HG03139 (cell line): ENCODE data around the gene SH3RF3.

Experiments used
- ATAC-seq: cut with Tn5 transposase; IDR thresholded peaks from one replicate; pipeline ENCODE4 v1.9.1; 2021; ENCODE audit not compliant: unreplicated experiment

SH3RF3 gene

GRCh38 chr2:109258376-109258775, 129.4 kb downstream of the SH3RF3 start:
- no peak for ATAC-seq

GRCh38 chr2:109258905-109259540, 130.0 kb downstream of the SH3RF3 start:
- no peak for ATAC-seq

GRCh38 chr2:109259671-109260070, 130.7 kb downstream of the SH3RF3 start:
- no peak for ATAC-seq

GRCh38 chr2:109260116-109260855, 131.3 kb downstream of the SH3RF3 start:
- ATAC-seq: no peak

- ATAC-seq: no peak
Observed at GRCh38 chr2:109260886-109261700, 132.1 kb downstream of the SH3RF3 start.

GRCh38 chr2:109261906-109262631, 133.1 kb downstream of the SH3RF3 start:
- ATAC-seq: no peak

- no peak for ATAC-seq
Observed at GRCh38 chr2:109264595-109265328, 135.8 kb downstream of the SH3RF3 start.

- no peak for ATAC-seq
Observed at GRCh38 chr2:109265369-109265768, 136.4 kb downstream of the SH3RF3 start.

- no peak for ATAC-seq
Observed at GRCh38 chr2:109265953-109266352, 136.9 kb downstream of the SH3RF3 start.

GRCh38 chr2:109266496-109266895, 137.5 kb downstream of the SH3RF3 start:
- no peak for ATAC-seq

GRCh38 chr2:109266998-109267854, 138.2 kb downstream of the SH3RF3 start:
- ATAC-seq: no peak

GRCh38 chr2:109268916-109269315, 139.9 kb downstream of the SH3RF3 start:
- ATAC-seq: no peak

GRCh38 chr2:109269706-109270504, 140.9 kb downstream of the SH3RF3 start:
- no peak for ATAC-seq

- no peak for ATAC-seq
Observed at GRCh38 chr2:109270505-109271312, 141.7 kb downstream of the SH3RF3 start.

GRCh38 chr2:109271920-109272319, 142.9 kb downstream of the SH3RF3 start:
- ATAC-seq: no peak

GRCh38 chr2:109272461-109272860, 143.5 kb downstream of the SH3RF3 start:
- no peak for ATAC-seq

GRCh38 chr2:109275120-109276012, 146.4 kb downstream of the SH3RF3 start:
- ATAC-seq: no peak
